GM12874 (cell line): ENCODE results near the gene SPSB4.

Experiments used
- CTCF ChIP-seq: IDR thresholded peaks from 2 replicates; pipeline ENCODE4 v1.5.1; 2011; ENCODE audit warnings: low read depth, mild to moderate bottlenecking, control low read depth, low read length, moderate library complexity; ENCODE audit not compliant: insufficient read depth

Gene SPSB4

GRCh38 chr3:141078200-141078599 is 27.1 kb downstream of the SPSB4 start:
- no peak for TF ChIP-seq CTCF

GRCh38 chr3:141080431-141080830 is 29.3 kb downstream of the SPSB4 start:
- no peak for TF ChIP-seq CTCF

- TF ChIP-seq CTCF, result no peak
These were observed 30.1 kb downstream of the SPSB4 start for GRCh38 chr3:141081141-141081795.

- no peak for TF ChIP-seq CTCF
These were observed 30.9 kb downstream of the SPSB4 start for GRCh38 chr3:141082064-141082463.

GRCh38 chr3:141083226-141083625 is 32.1 kb downstream of the SPSB4 start:
- no peak for TF ChIP-seq CTCF

GRCh38 chr3:141083836-141084649 is 32.9 kb downstream of the SPSB4 start:
- no peak for TF ChIP-seq CTCF

- TF ChIP-seq CTCF, result no peak
These were observed 34.4 kb downstream of the SPSB4 start for GRCh38 chr3:141085343-141086070.
